Panc1 (cell line): Measurements from ENCODE around the gene ARID5B. TPM values are rescaled to one million over a fixed set of nuclear protein-coding genes. Genes with fewer than 3 reads are reported as not detected.

Experiments
- ATAC-seq: fragments of 200-7000 bp; cut with Tn5 transposase; 2 replicates; pipeline ENCODE4 v1.9.1; 2020; ENCODE audit warnings: mild to moderate bottlenecking, moderate library complexity
- BruUV-seq: library from RNA; stranded (reverse); fragments of 400-500 nt; replicated peaks from 2 replicates; lab custom pipeline; 2021; lab: Mats Ljungman, UMichigan
- CTCF ChIA-PET: fragments of 300-600 bp; sonication (Branson Sonifier 250); formaldehyde crosslinking; loops from one replicate; lab custom pipeline; 2022; ENCODE audit warnings: antibody characterized with exemption; lab: Charles Lee
- POLR2A ChIA-PET: fragments of 300-600 bp; sonication (Branson Sonifier 250); formaldehyde crosslinking; loops from one replicate; lab custom pipeline; 2022; ENCODE audit warnings: antibody characterized with exemption; lab: Charles Lee
- DNase-seq: peaks from one replicate; pipeline ENCODE4 v3.0.0-alpha.2; 2010; ENCODE audit warnings: low read depth, low spot score
- H3K27ac ChIP-seq: 2 replicates; pipeline ENCODE4 v1.5.1; 2011; ENCODE audit warnings: mild to moderate bottlenecking, low read length, inconsistent platforms
- H3K27me3 ChIP-seq: fragments of 200-500 bp; sonication (Bioruptor generic); 2 replicates; pipeline ENCODE4 v1.6.0; 2014; ENCODE audit warnings: low read length, inconsistent platforms; ENCODE audit not compliant: control insufficient read depth, insufficient read depth
- H3K36me3 ChIP-seq: fragments of 200-500 bp; sonication (Bioruptor generic); 2 replicates; pipeline ENCODE4 v1.5.1; 2014; ENCODE audit warnings: inconsistent platforms, mild to moderate bottlenecking, low read length, moderate library complexity; ENCODE audit not compliant: control insufficient read depth, insufficient read depth
- H3K4me1 ChIP-seq: 2 replicates; pipeline ENCODE4 v1.5.1; 2011; ENCODE audit warnings: inconsistent platforms, mild to moderate bottlenecking, low read length, moderate library complexity; ENCODE audit not compliant: control insufficient read depth, insufficient read depth
- H3K4me3 ChIP-seq, 2 experiments: 2 replicates each; pipeline ENCODE4 v1.5.1; 2011 to 2012; ENCODE audit warnings: low read depth in 2 of 2, low read length in 2 of 2, mild to moderate bottlenecking in 2 of 2, inconsistent platforms in 1 of 2, moderate library complexity in 1 of 2
- H3K9me3 ChIP-seq: fragments of 200-500 bp; sonication (Bioruptor generic); 2 replicates; pipeline ENCODE4 v1.5.1; 2014; ENCODE audit warnings: low read depth, mild to moderate bottlenecking, inconsistent platforms, low read length, moderate library complexity; ENCODE audit not compliant: control insufficient read depth, insufficient read depth
- POLR2AphosphoS5 ChIP-seq: IDR thresholded peaks from 2 replicates; pipeline ENCODE4 v1.6.1; 2012; ENCODE audit warnings: mild to moderate bottlenecking, low read depth, low read length, moderate library complexity
- SIN3A ChIP-seq: IDR thresholded peaks from 2 replicates; pipeline ENCODE4 v1.6.1; 2012; ENCODE audit warnings: low read depth, mild to moderate bottlenecking, low read length, moderate library complexity, borderline replicate concordance; ENCODE audit not compliant: insufficient read depth
- TCF7L2 ChIP-seq: IDR thresholded peaks from 2 replicates; pipeline ENCODE4 v1.6.1; 2011; ENCODE audit warnings: mild to moderate bottlenecking, low read depth, low read length, inconsistent platforms
- in situ Hi-C: cut with HindIII; loops from 2 replicates; pipeline ENCODE4 v1.10.0; 2016; ENCODE audit warnings: low sequenced_read_pairs, low pct_unique_long_range_greater_than_20kb
- intact Hi-C: fragments of 100-400 bp; cut with micrococcal nuclease; formaldehyde crosslinking; loops from one replicate; pipeline ENCODE4 v1.10.0; 2022; ENCODE audit not compliant: unreplicated experiment
- total RNA-seq: library from RNA; stranded (reverse); gene quantifications from one replicate; pipeline ENCODE4 v1.2.1, GENCODE V29; 2021; ENCODE audit not compliant: unreplicated experiment
- TF ChIP-seq, protein P1 (sequence below): fragments of 450-650 bp; IDR thresholded peaks from 2 replicates; pipeline ENCODE4 v1.5.1; 2017; ENCODE audit warnings: mild to moderate bottlenecking
- TF ChIP-seq, protein P2 (sequence below), 2 experiments: IDR thresholded peaks; 2 replicates each; pipeline ENCODE4 v1.6.1; 2011 to 2012; ENCODE audit warnings: low read depth in 2 of 2, control low read depth in 1 of 2, low read length in 1 of 2, mild to moderate bottlenecking in 1 of 2, moderate library complexity in 1 of 2; ENCODE audit not compliant: insufficient read depth in 1 of 2

ARID5B gene
- total RNA-seq, 1 experiment from 2014 or later, result 22.7 TPM

DNA sequence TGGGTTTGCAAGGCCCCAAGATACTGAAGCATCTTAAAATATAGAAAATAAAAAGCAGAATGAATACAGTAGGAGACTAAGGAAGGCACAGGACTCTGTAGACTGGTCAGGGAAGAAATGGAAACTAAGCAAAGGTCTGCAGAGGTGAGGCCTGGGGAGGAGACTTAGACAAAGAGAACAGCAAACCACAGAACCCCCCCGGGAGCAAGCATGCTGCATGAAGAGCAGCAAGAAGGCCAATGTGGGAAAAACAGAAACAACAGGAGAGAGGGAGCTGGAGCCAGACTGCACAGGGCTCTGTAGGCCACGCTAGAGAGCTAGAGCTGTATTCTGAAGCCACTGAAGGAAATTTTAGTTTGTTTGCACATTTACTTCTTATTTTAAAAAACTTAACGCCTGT lies 45.7 kb upstream of the ARID5B start:
- Histone ChIP-seq H3K27ac (no peak overlapping the region; the same call in 1 of the 2 replicates), H3K9me3 (no peaks in the 10 kb centered on the region), H3K36me3 (no peaks in the 10 kb centered on the region), H3K4me1 (no peaks in the 10 kb centered on the region), H3K27me3 (no peaks in the 10 kb centered on the region), H3K4me3 (no peak overlapping the region)
- no TSS peak for BruUV-seq
- no peak for ATAC-seq
- ChIA-PET POLR2A (interaction anchor here (0.7 kb wide), 1 partner anchor 268 kb away, joined by 3 read pairs; no protein-coding TSS in a partner anchor), CTCF (no interaction called here)
- intact Hi-C loops (no loop called here), in situ Hi-C loops (no loop called here)
- no peak for DNase-seq
- TF ChIP-seq SIN3A, result no peak
- no peak for TF ChIP-seq POLR2AphosphoS5

DNA sequence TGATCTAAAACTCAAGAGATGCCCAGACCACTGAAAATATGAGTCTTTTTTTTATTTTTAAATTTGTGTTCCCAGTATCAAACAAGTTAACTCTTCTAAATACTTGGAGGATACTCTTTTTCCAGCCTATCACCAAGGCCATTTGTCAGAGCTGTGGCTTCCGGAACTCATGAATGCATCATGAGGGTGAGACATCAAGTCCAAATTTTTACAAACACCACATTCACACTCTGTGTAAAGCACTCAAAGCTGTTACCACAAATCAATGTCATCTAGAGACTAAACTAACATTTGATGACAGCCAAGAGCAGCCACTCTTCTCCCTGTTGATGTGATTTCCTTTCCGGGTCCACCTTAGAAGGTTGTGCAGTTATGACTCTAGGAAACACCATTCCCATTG lies 43.8 kb upstream of the ARID5B start:
- ATAC-seq (no peak), DNase-seq (no peak)
- no TSS peak for BruUV-seq
- Histone ChIP-seq H3K4me1 (no peaks in the 10 kb centered on the region), H3K27me3 (no peaks in the 10 kb centered on the region), H3K4me3 (no peak overlapping the region), H3K27ac (peak overlapping the region; percentile 41; the same call in 1 of the 2 replicates), H3K9me3 (no peaks in the 10 kb centered on the region), H3K36me3 (no peaks in the 10 kb centered on the region)
- no peak for TF ChIP-seq POLR2AphosphoS5
- TF ChIP-seq, protein P1, sequence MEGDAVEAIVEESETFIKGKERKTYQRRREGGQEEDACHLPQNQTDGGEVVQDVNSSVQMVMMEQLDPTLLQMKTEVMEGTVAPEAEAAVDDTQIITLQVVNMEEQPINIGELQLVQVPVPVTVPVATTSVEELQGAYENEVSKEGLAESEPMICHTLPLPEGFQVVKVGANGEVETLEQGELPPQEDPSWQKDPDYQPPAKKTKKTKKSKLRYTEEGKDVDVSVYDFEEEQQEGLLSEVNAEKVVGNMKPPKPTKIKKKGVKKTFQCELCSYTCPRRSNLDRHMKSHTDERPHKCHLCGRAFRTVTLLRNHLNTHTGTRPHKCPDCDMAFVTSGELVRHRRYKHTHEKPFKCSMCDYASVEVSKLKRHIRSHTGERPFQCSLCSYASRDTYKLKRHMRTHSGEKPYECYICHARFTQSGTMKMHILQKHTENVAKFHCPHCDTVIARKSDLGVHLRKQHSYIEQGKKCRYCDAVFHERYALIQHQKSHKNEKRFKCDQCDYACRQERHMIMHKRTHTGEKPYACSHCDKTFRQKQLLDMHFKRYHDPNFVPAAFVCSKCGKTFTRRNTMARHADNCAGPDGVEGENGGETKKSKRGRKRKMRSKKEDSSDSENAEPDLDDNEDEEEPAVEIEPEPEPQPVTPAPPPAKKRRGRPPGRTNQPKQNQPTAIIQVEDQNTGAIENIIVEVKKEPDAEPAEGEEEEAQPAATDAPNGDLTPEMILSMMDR, result no peak
- TF ChIP-seq TCF7L2, result no peak
- TF ChIP-seq, protein P2, sequence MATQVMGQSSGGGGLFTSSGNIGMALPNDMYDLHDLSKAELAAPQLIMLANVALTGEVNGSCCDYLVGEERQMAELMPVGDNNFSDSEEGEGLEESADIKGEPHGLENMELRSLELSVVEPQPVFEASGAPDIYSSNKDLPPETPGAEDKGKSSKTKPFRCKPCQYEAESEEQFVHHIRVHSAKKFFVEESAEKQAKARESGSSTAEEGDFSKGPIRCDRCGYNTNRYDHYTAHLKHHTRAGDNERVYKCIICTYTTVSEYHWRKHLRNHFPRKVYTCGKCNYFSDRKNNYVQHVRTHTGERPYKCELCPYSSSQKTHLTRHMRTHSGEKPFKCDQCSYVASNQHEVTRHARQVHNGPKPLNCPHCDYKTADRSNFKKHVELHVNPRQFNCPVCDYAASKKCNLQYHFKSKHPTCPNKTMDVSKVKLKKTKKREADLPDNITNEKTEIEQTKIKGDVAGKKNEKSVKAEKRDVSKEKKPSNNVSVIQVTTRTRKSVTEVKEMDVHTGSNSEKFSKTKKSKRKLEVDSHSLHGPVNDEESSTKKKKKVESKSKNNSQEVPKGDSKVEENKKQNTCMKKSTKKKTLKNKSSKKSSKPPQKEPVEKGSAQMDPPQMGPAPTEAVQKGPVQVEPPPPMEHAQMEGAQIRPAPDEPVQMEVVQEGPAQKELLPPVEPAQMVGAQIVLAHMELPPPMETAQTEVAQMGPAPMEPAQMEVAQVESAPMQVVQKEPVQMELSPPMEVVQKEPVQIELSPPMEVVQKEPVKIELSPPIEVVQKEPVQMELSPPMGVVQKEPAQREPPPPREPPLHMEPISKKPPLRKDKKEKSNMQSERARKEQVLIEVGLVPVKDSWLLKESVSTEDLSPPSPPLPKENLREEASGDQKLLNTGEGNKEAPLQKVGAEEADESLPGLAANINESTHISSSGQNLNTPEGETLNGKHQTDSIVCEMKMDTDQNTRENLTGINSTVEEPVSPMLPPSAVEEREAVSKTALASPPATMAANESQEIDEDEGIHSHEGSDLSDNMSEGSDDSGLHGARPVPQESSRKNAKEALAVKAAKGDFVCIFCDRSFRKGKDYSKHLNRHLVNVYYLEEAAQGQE (IDR thresholded peaks at IDR 0.05; ENCODE audit: insufficient read depth in 1 of 2, low read depth in 2 of 2, low read length in 1 of 2), result no peak
- POLR2A ChIA-PET, result no interaction called here
- in situ Hi-C loops, result no loop called here
- intact Hi-C loops, result no loop called here
- CTCF ChIA-PET, result no interaction called here

DNA sequence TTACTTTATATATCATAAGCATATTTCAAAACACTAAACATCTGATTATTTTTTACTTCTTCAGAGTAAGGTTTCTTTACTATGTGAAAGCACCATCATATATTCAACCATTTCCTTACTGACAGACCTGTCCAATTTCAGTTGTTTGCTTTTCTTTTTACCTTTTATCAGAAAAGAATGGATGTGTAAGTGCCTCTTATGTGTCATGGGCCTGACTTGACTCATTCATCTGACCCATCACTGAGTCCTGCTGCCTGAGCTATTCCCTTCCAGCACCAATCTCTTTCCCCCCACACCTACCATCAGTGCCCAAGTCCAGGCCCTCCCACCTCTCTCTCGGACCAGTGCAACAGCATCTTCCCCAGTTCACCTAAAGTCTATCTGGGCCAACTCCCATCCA lies 41.7 kb upstream of the ARID5B start:
- Histone ChIP-seq H3K27me3 (no peaks in the 10 kb centered on the region), H3K4me3 (no peak overlapping the region), H3K9me3 (no peaks in the 10 kb centered on the region), H3K27ac (no peak overlapping the region; the same call in 1 of the 2 replicates), H3K4me1 (no peaks in the 10 kb centered on the region; the same call in 1 of the 2 replicates), H3K36me3 (no peaks in the 10 kb centered on the region)
- in situ Hi-C loops, result no loop called here
- ChIA-PET CTCF (no interaction called here), POLR2A (no interaction called here)
- no peak for DNase-seq
- ATAC-seq, result no peak
- intact Hi-C loops, result no loop called here
- TF ChIP-seq TCF7L2 (no peak), SIN3A (no peak), POLR2AphosphoS5 (no peak)
- TF ChIP-seq, protein P1, result no peak
- TF ChIP-seq, protein P2 (IDR thresholded peaks at IDR 0.05; ENCODE audit: insufficient read depth in 1 of 2, low read depth in 2 of 2, low read length in 1 of 2), result no peak
- BruUV-seq, result no TSS peak
